Gastroesophageal sphincter (tissue), 3 donors: ENCODE measurements around the gene INCENP.

Source experiments
- CTCF ChIP-seq, 4 experiments: fragments of 200-600 bp in 2 of 4; fragments of 450-650 bp in 2 of 4; sonication (generic) in 1 of 4; IDR thresholded peaks; one replicate each; pipeline ENCODE4 v1.5.1; 2017 to 2019; ENCODE audit warnings: antibody characterized with exemption in 4 of 4, mild to moderate bottlenecking in 2 of 4, moderate library complexity in 2 of 4
- POLR2A ChIP-seq, 2 donors: fragments of 450-650 bp; IDR thresholded peaks; one replicate each; pipeline ENCODE4 v1.6.1; 2017; ENCODE audit warnings: antibody characterized with exemption in 2 of 2, mild to moderate bottlenecking in 2 of 2, moderate library complexity in 1 of 2
- POLR2AphosphoS5 ChIP-seq: sonication (generic); formaldehyde crosslinking; IDR thresholded peaks from one replicate; pipeline ENCODE4 v1.6.1; 2017; ENCODE audit warnings: antibody characterized with exemption

GRCh38 chr11:62190011-62190410, 66.2 kb downstream of the INCENP start, which contains the start of gene SCGB1D1:
- no peak for TF ChIP-seq POLR2A (IDR thresholded peaks at IDR 0.05)
- TF ChIP-seq POLR2AphosphoS5: no peak
- TF ChIP-seq CTCF (IDR thresholded peaks at IDR 0.05): no peak
